OCI-LY1 (cell line): ENCODE measurements around the gene POU3F3.

Source experiments
- CTCF ChIP-seq: fragments of 200-600 bp; sonication (generic), shearing (Covaris generic); IDR thresholded peaks from 2 replicates; pipeline ENCODE4 v1.5.1; 2017; ENCODE audit warnings: mild to moderate bottlenecking, antibody characterized with exemption, low read length, moderate library complexity, mixed read lengths
- EZH2 ChIP-seq: fragments of 200-600 bp; sonication (generic), shearing (Covaris generic); IDR thresholded peaks from 2 replicates; pipeline ENCODE4 v1.8.0; 2017; ENCODE audit warnings: borderline replicate concordance, mixed run types, mild to moderate bottlenecking, antibody characterized with exemption, low read length, moderate library complexity, mixed read lengths

- TF ChIP-seq CTCF = no peak
- no peak for TF ChIP-seq EZH2
Observed at GRCh38 chr2:104901037-104901881, 47.3 kb downstream of the POU3F3 start.
